OCI-LY1 (cell line): ENCODE data around the gene LIM2.

Experiments
- H2AFZ ChIP-seq: fragments of 200-600 bp; sonication (generic), shearing (Covaris generic); 2 replicates; pipeline ENCODE4 v1.6.0; 2014; ENCODE audit warnings: antibody characterized with exemption, mild to moderate bottlenecking, low read length
- H3F3A ChIP-seq: fragments of 200-600 bp; sonication (generic), shearing (Covaris generic); 2 replicates; pipeline ENCODE4 v1.6.0; 2014; ENCODE audit warnings: mild to moderate bottlenecking, antibody characterized with exemption, low read length, moderate library complexity; ENCODE audit not compliant: insufficient read depth
- H3K27ac ChIP-seq: fragments of 200-600 bp; sonication (generic); 2 replicates; pipeline ENCODE4 v1.5.1; 2014; ENCODE audit warnings: low read length, mixed run types, mild to moderate bottlenecking, low read depth; ENCODE audit not compliant: poor library complexity, severe bottlenecking
- H3K27me3 ChIP-seq: fragments of 200-600 bp; sonication (generic); 2 replicates; pipeline ENCODE4 v1.6.0; 2014; ENCODE audit warnings: antibody characterized with exemption, mild to moderate bottlenecking, low read length, moderate library complexity; ENCODE audit not compliant: insufficient read depth
- H3K36me3 ChIP-seq: fragments of 200-600 bp; sonication (generic); 2 replicates; pipeline ENCODE4 v1.6.1; 2014; ENCODE audit warnings: mild to moderate bottlenecking, antibody characterized with exemption, low read length, moderate library complexity, mixed read lengths; ENCODE audit not compliant: insufficient read depth
- H3K4me1 ChIP-seq: fragments of 200-600 bp; sonication (generic); 2 replicates; pipeline ENCODE4 v1.5.1; 2014; ENCODE audit warnings: mild to moderate bottlenecking, low read length, moderate library complexity; ENCODE audit not compliant: insufficient read depth, severe bottlenecking
- H3K4me2 ChIP-seq: fragments of 200-600 bp; sonication (generic), shearing (Covaris generic); 2 replicates; pipeline ENCODE4 v1.6.1; 2014; ENCODE audit warnings: low read length
- H3K4me3 ChIP-seq: fragments of 200-600 bp; sonication (generic); 2 replicates; pipeline ENCODE4 v1.5.1; 2014; ENCODE audit warnings: low read length, low read depth, mild to moderate bottlenecking, mixed read lengths; ENCODE audit not compliant: poor library complexity, severe bottlenecking
- H3K79me2 ChIP-seq: fragments of 200-600 bp; shearing (Covaris generic); 2 replicates; pipeline ENCODE4 v1.6.1; 2016; ENCODE audit warnings: mixed run types, low read length, mixed read lengths; ENCODE audit not compliant: insufficient read depth
- H3K9ac ChIP-seq: fragments of 200-600 bp; sonication (generic), shearing (Covaris generic); 2 replicates; pipeline ENCODE4 v1.6.1; 2014; ENCODE audit warnings: mild to moderate bottlenecking, low read length, mixed read lengths
- H3K9me2 ChIP-seq: fragments of 200-600 bp; sonication (generic), shearing (Covaris generic); 2 replicates; pipeline ENCODE4 v1.6.1; 2014; ENCODE audit warnings: low read depth, mild to moderate bottlenecking, low read length, mixed read lengths
- H3K9me3 ChIP-seq: fragments of 200-600 bp; shearing (Covaris generic); 2 replicates; pipeline ENCODE4 v1.6.1; 2014; ENCODE audit warnings: low read length, mixed read lengths
- H4K20me1 ChIP-seq: fragments of 200-600 bp; sonication (generic), shearing (Covaris generic); 2 replicates; pipeline ENCODE4 v1.6.0; 2016; ENCODE audit warnings: mild to moderate bottlenecking, low read length; ENCODE audit not compliant: insufficient read depth
- CTCF ChIP-seq: fragments of 200-600 bp; sonication (generic), shearing (Covaris generic); IDR thresholded peaks from 2 replicates; pipeline ENCODE4 v1.5.1; 2017; ENCODE audit warnings: mild to moderate bottlenecking, antibody characterized with exemption, low read length, moderate library complexity, mixed read lengths
- EZH2 ChIP-seq: fragments of 200-600 bp; sonication (generic), shearing (Covaris generic); IDR thresholded peaks from 2 replicates; pipeline ENCODE4 v1.8.0; 2017; ENCODE audit warnings: borderline replicate concordance, mixed run types, mild to moderate bottlenecking, antibody characterized with exemption, low read length, moderate library complexity, mixed read lengths

The LIM2 gene

DNA sequence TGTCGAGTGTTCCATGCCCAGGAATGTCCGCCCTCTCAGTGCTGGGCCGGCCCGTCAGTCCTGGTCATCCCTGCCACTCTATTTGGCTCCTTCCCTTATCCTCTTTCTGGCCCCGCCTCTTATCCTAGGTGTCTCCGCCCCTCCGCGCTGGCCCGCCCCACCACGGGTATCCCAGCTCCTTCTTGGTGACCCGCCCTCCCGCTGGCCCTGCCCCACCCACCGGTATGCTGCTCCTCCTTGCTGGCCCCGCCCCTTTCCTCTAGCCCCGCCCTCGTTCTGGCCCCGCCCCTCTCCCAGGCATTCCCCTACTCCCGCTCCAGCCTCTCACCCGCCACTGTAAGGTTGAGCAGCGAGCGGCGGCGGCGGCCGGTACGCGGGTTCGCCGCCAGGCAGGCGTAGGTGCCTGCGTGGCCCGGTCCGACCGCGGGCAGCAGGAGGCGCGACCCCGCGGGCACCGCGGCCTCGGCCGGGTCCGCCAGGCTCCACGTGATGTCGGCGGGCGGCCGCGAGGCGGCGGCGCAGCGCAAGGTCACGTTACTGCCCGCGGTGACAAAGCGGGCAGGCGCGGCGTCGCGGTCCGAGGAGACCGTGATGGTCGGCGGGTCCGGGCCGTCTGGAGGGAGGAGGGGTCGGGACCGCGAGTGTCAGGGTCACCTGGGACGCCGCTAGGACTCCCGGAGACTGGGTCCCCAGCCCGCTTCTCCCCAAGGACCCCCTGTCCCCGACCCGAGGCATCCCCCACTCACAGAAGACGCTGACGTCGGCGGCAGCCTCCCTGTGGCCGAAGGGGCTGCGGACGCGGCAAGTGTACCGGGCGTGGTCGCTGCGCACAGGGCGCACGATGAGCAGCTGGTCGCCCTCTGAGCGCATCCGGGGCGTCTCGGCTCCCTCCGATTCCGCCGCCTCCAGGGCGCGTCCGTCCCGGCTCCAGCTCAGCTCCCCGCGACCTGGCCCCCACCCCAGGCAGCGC, 47.8 kb downstream of the LIM2 start:
- Histone ChIP-seq H2AFZ (peak overlapping the region; percentile 9; the same call in 1 of the 2 replicates), H3K27ac (no peak overlapping the region)

GRCh38 chr19:51339313-51339686, 48.5 kb downstream of the LIM2 start:
- H3K9ac ChIP-seq, result peak overlapping the region; percentile 38; the same call in 1 of the 2 replicates
- H3F3A ChIP-seq, result no peaks in the 10 kb centered on the region
- 0 out of 2 replicates have a peak, but pooled peaks cover under 1% of the 10 kb centered on the region for H3K36me3 ChIP-seq
- H3K27ac ChIP-seq, result no peak overlapping the region
- no peaks in the 10 kb centered on the region for H3K9me2 ChIP-seq
- no peaks in the 10 kb centered on the region for H3K27me3 ChIP-seq
- peaks cover 10% of the 10 kb centered on the region for H3K4me1 ChIP-seq
- H3K4me2 ChIP-seq, result peak overlapping the region; percentile 80
- H3K9me3 ChIP-seq, result no peaks in the 10 kb centered on the region
- peak overlapping the region; percentile 68 for H3K4me3 ChIP-seq
- peak overlapping the region; percentile 9; the same call in 1 of the 2 replicates for H2AFZ ChIP-seq
- H4K20me1 ChIP-seq, result no peaks in the 10 kb centered on the region
- no peaks in the 10 kb centered on the region for H3K79me2 ChIP-seq
- TF ChIP-seq EZH2 (no peak), CTCF (no peak)

More for the DNA sequence above, 47.8 kb downstream of the LIM2 start:
- peak overlapping the region; percentile 38; the same call in 1 of the 2 replicates for H3K9ac ChIP-seq
- peaks cover 10% of the 10 kb centered on the region for H3K4me1 ChIP-seq
- peak overlapping the region; percentile 68 for H3K4me3 ChIP-seq
- no peaks in the 10 kb centered on the region for H3K9me2 ChIP-seq
- no peak for TF ChIP-seq EZH2
- TF ChIP-seq CTCF, result peak; percentile 12; the same call in 1 of the 2 replicates
- H3F3A ChIP-seq, result no peaks in the 10 kb centered on the region
- H3K27me3 ChIP-seq, result no peaks in the 10 kb centered on the region
- H3K79me2 ChIP-seq, result no peaks in the 10 kb centered on the region
- 0 out of 2 replicates have a peak, but pooled peaks cover 7% of the 10 kb centered on the region for H3K36me3 ChIP-seq
- H3K9me3 ChIP-seq, result no peaks in the 10 kb centered on the region
- peak overlapping the region; percentile 80 for H3K4me2 ChIP-seq
- H4K20me1 ChIP-seq, result no peaks in the 10 kb centered on the region

DNA sequence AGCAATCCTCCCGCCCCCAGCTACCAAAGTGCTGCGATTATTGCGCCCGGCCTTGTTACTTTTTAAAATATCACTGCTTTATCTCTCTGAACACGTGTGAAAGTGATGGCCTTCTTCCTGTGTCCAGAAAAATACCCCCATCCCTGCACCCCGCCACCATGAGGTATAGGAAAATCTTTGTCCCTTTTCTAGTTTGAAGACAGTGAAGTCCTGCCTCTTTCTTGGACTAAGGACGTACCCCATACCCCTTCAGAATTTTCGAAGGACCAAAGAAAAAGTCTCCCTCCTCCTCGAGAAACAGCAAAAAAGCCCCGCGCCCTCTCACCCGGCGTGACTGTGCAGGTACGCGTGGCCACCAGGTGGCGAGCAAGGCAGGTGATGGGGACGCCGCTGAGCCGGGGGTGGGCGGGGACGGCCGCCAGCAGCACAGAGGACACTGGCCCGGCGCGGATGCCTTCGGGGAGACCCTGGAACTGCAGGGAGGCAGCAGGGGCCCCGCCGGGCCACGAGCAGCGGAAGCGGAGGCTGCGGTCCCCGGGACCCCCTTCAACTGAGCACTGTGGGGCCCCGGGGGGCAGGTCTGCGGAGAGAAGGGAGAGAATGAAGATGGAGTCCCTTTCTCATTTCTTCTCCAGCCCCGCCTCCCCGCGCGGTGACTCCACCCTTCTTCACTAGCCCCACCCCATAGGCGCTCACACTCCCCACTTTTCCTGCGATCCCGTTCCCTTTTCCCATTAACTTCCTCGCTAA, 49.0 kb downstream of the LIM2 start:
- Histone ChIP-seq H3F3A (no peaks in the 10 kb centered on the region), H2AFZ (peak overlapping the region; percentile 75; the same call in 1 of the 2 replicates), H3K27me3 (no peaks in the 10 kb centered on the region), H3K4me3 (peak overlapping the region; percentile 68), H3K36me3 (no peaks in the 10 kb centered on the region), H3K79me2 (no peaks in the 10 kb centered on the region), H3K27ac (no peak overlapping the region), H3K4me2 (peak overlapping the region; percentile 80), H3K9me2 (no peaks in the 10 kb centered on the region), H3K9ac (peak overlapping the region; percentile 38; the same call in 1 of the 2 replicates), H3K9me3 (no peaks in the 10 kb centered on the region), H3K4me1 (peaks cover 10% of the 10 kb centered on the region), H4K20me1 (no peaks in the 10 kb centered on the region)
- peak; percentile 90 for TF ChIP-seq CTCF
- no peak for TF ChIP-seq EZH2
